GM23338 (cell line): ENCODE results near the gene RGL1. TPM values are rescaled to one million over a fixed set of nuclear protein-coding genes. Genes with fewer than 3 reads are reported as not detected.

ENCODE experiments used
- ATAC-seq: fragments of 200-7000 bp; cut with Tn5 transposase; 3 replicates; pipeline ENCODE4 v1.9.1; 2020
- DNase-seq: peaks from one replicate; pipeline ENCODE4 v3.0.0-alpha.2; 2015; ENCODE audit warnings: low spot score
- H2AFZ ChIP-seq: fragments of 200-600 bp; sonication (generic); 2 replicates; pipeline ENCODE4 v1.8.0; 2016; ENCODE audit warnings: antibody characterized with exemption, mild to moderate bottlenecking, moderate library complexity
- H3F3A ChIP-seq: fragments of 200-600 bp; sonication (generic); replicated peaks from 2 replicates; pipeline ENCODE4 v1.8.0; 2017; ENCODE audit warnings: antibody characterized with exemption, mixed run types, low read depth
- H3K27ac ChIP-seq: fragments of 200-600 bp; sonication (generic); 2 replicates; pipeline ENCODE4 v1.6.1; 2016; ENCODE audit warnings: low read depth
- H3K27me3 ChIP-seq: fragments of 200-600 bp; sonication (generic); 2 replicates; pipeline ENCODE4 v1.8.0; 2016; ENCODE audit warnings: mild to moderate bottlenecking, mixed run types, moderate library complexity; ENCODE audit not compliant: insufficient read depth
- H3K36me3 ChIP-seq: fragments of 200-600 bp; sonication (generic); 2 replicates; pipeline ENCODE4 v1.8.0; 2016; ENCODE audit warnings: mild to moderate bottlenecking; ENCODE audit not compliant: insufficient read depth
- H3K4me1 ChIP-seq: fragments of 200-600 bp; sonication (generic); 2 replicates; pipeline ENCODE4 v1.8.0; 2016; ENCODE audit warnings: mild to moderate bottlenecking, moderate library complexity; ENCODE audit not compliant: insufficient read depth
- H3K4me2 ChIP-seq: fragments of 200-600 bp; sonication (generic); 2 replicates; pipeline ENCODE4 v1.7.1; 2017; ENCODE audit warnings: mixed run types
- H3K4me3 ChIP-seq: fragments of 200-600 bp; sonication (generic); 2 replicates; pipeline ENCODE4 v1.6.1; 2016; ENCODE audit warnings: mixed run types
- H3K79me2 ChIP-seq: fragments of 200-600 bp; sonication (generic); replicated peaks from 2 replicates; pipeline ENCODE4 v1.8.0; 2017; ENCODE audit warnings: mild to moderate bottlenecking; ENCODE audit not compliant: insufficient read depth
- H3K9me2 ChIP-seq: fragments of 200-600 bp; sonication (generic); 2 replicates; pipeline ENCODE4 v1.8.0; 2017; ENCODE audit not compliant: insufficient read depth
- H4K20me1 ChIP-seq: fragments of 200-600 bp; sonication (generic); replicated peaks from 2 replicates; pipeline ENCODE4 v1.8.0; 2017; ENCODE audit warnings: mild to moderate bottlenecking; ENCODE audit not compliant: insufficient read depth
- H3K27ac Mint-ChIP-seq: 2 replicates; pipeline ENCODE4 v1.8.0; 2020; ENCODE audit warnings: inconsistent platforms, mild to moderate bottlenecking, moderate library complexity, mixed read lengths
- H3K27me3 Mint-ChIP-seq: 3 replicates; pipeline ENCODE4 v1.8.0; 2022; ENCODE audit warnings: low read depth, mild to moderate bottlenecking, moderate library complexity, mixed read lengths, inconsistent platforms; ENCODE audit not compliant: insufficient read depth, poor library complexity
- H3K36me3 Mint-ChIP-seq: 3 replicates; pipeline ENCODE4 v1.8.0; 2021; ENCODE audit warnings: low read depth, mild to moderate bottlenecking, inconsistent platforms, moderate library complexity, mixed read lengths
- H3K4me1 Mint-ChIP-seq: 3 replicates; pipeline ENCODE4 v1.8.0; 2020; ENCODE audit warnings: mild to moderate bottlenecking, inconsistent platforms, mixed read lengths
- H3K4me3 Mint-ChIP-seq: 3 replicates; pipeline ENCODE4 v1.8.0; 2021; ENCODE audit warnings: moderate library complexity, mild to moderate bottlenecking, inconsistent platforms, mixed read lengths
- H3K9me3 Mint-ChIP-seq: 3 replicates; pipeline ENCODE4 v1.8.0; 2020; ENCODE audit warnings: moderate library complexity, mild to moderate bottlenecking, inconsistent platforms, mixed read lengths
- CREB1 ChIP-seq: fragments of 250-450 bp; sonication (Bioruptor Pico); IDR thresholded peaks from 2 replicates; pipeline ENCODE4 v1.5.0; 2020; ENCODE audit warnings: low read depth, mild to moderate bottlenecking, moderate library complexity
- CTCF ChIP-seq, 2 experiments: fragments of 200-600 bp in 1 of 2; sonication (generic) in 1 of 2; conservative IDR thresholded peaks; 2 replicates each; pipeline versions ENCODE4 v1.5.1 to v1.6.1; 2016 to 2017; ENCODE audit warnings: antibody characterized with exemption in 2 of 2, low read depth in 2 of 2, mild to moderate bottlenecking in 2 of 2, moderate library complexity in 1 of 2
- EZH2 ChIP-seq: fragments of 200-600 bp; sonication (generic); IDR thresholded peaks from one replicate; pipeline ENCODE4 v1.8.0; 2017; ENCODE audit warnings: antibody characterized with exemption, mild to moderate bottlenecking, low read depth; ENCODE audit not compliant: unreplicated experiment
- EZH2phosphoT487 ChIP-seq: fragments of 200-600 bp; sonication (generic); IDR thresholded peaks from one replicate; pipeline ENCODE4 v1.8.1; 2018; ENCODE audit warnings: antibody characterized with exemption; ENCODE audit not compliant: unreplicated experiment
- JUNB ChIP-seq: IDR thresholded peaks from one replicate; pipeline ENCODE4 v1.6.1; 2016; ENCODE audit warnings: antibody characterized with exemption; ENCODE audit not compliant: unreplicated experiment
- POLR2AphosphoS5 ChIP-seq: IDR thresholded peaks from 2 replicates; pipeline ENCODE4 v1.6.1; 2016; ENCODE audit warnings: antibody characterized with exemption, low read depth
- REST ChIP-seq: IDR thresholded peaks from one replicate; pipeline ENCODE4 v1.6.1; 2018; ENCODE audit warnings: antibody characterized with exemption; ENCODE audit not compliant: unreplicated experiment
- STAT1 ChIP-seq: IDR thresholded peaks from one replicate; pipeline ENCODE4 v1.6.1; 2016; ENCODE audit warnings: antibody characterized with exemption; ENCODE audit not compliant: unreplicated experiment
- ZNF331 ChIP-seq: fragments of 250-450 bp; sonication (Bioruptor Pico); IDR thresholded peaks from 2 replicates; pipeline ENCODE4 v1.5.0; 2020; ENCODE audit warnings: low read depth, mild to moderate bottlenecking, moderate library complexity
- polyA plus RNA-seq: library from polyadenylated mRNA; unstranded; fragments of >200 nt; fragmentation: Nextera tagmentation; extraction: Ambion mirVana; gene quantifications from 2 replicates; pipeline ENCODE4 v1.2.1, GENCODE V29; 2016
- total RNA-seq: library from RNA; depleted of rRNA; stranded (reverse); fragments of >200 nt; shearing (Covaris generic); gene quantifications from 2 replicates; pipeline ENCODE4 v1.2.3, GENCODE V29; 2014
- TF ChIP-seq, protein P1 (sequence below): IDR thresholded peaks from 2 replicates; pipeline ENCODE4 v1.6.1; 2016; ENCODE audit warnings: antibody characterized with exemption

The RGL1 gene
- total and polyA plus RNA-seq, 2 experiments from 2014 or later, result 0.91 to 2.6 TPM

DNA sequence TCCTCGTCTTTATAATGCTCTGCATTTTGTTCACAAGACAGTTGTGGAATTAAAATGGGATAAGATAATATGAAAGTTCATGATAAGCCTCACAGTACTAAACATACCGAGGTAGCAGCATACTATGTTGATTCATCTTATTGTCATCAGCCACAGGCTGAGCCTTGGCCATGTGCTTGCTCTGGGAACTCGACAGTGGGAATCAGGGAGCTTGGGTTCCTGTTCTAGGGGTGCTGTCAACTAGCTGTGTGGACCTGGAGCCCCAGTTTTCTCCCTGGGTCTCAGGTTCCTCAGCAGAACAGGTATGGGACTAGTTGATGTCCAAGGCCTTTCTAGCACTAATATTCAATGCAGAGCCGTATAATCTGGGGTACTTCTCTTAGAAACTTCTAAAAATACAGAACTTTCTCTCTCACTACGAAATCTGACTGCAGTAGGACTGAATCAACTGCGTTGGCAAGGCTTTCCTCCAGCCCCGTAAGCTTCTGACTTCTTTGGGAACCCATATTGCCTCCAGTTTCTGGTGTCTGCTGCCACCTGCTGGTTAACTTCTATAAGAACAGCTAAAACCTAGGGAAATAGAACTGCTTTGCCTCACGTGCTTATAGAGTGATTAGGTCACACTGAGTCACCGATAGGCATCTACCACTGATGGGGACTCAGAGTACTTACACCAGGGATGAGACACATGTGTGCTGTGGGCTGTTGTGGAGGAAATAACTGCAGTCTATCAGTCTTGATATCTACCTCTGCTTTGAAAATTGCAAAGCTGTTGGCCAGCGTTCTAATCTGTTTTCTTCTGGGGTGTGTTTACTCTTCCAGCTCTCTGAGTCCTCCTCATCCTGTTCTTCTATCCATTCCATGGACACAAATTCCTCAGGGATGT lies 110.9 kb downstream of the RGL1 start:
- no peak overlapping the region for H2AFZ ChIP-seq
- peak; percentile 88 to 94 for TF ChIP-seq CTCF (conservative IDR thresholded peaks at IDR 0.05; ENCODE audit: low read depth in 2 of 2)
- no peak for TF ChIP-seq REST
- TF ChIP-seq EZH2, result no peak
- no peak for TF ChIP-seq EZH2phosphoT487
- DNase-seq (peak; percentile 95), ATAC-seq (peak; percentile 94)
- Mint-ChIP-seq H3K9me3 (no peaks in the 10 kb centered on the region), H3K27ac (no peak overlapping the region), H3K36me3 (no peaks in the 10 kb centered on the region), H3K27me3 (no peaks in the 10 kb centered on the region), H3K4me1 (peaks cover 3% of the 10 kb centered on the region; the same call in 2 of the 3 replicates), H3K4me3 (no peak overlapping the region)
- H3K27me3 ChIP-seq, result no peaks in the 10 kb centered on the region
- H3K79me2 ChIP-seq, result no peaks in the 10 kb centered on the region
- H4K20me1 ChIP-seq, result no peaks in the 10 kb centered on the region
- no peak overlapping the region for H3K4me2 ChIP-seq
- no peak overlapping the region for H3K27ac ChIP-seq
- no peaks in the 10 kb centered on the region for H3K9me2 ChIP-seq
- no peak overlapping the region for H3K4me3 ChIP-seq
- H3K36me3 ChIP-seq, result no peaks in the 10 kb centered on the region
- 0 out of 2 replicates have a peak, but pooled peaks cover 3% of the 10 kb centered on the region for H3K4me1 ChIP-seq
- no peaks in the 10 kb centered on the region for H3F3A ChIP-seq

- Mint-ChIP-seq H3K9me3 (no peaks in the 10 kb centered on the region), H3K27ac (no peak overlapping the region), H3K4me1 (peaks cover 7% of the 10 kb centered on the region; the same call in 2 of the 3 replicates), H3K36me3 (no peaks in the 10 kb centered on the region), H3K27me3 (no peaks in the 10 kb centered on the region), H3K4me3 (no peak overlapping the region)
- H3K27me3 ChIP-seq, result no peaks in the 10 kb centered on the region
- H3K4me1 ChIP-seq, result 0 out of 2 replicates have a peak, but pooled peaks cover 3% of the 10 kb centered on the region
- H4K20me1 ChIP-seq, result no peaks in the 10 kb centered on the region
- ATAC-seq, result no peak
- no peaks in the 10 kb centered on the region for H3K79me2 ChIP-seq
- no peaks in the 10 kb centered on the region for H3K9me2 ChIP-seq
- no peak for DNase-seq
- no peak for TF ChIP-seq EZH2
- TF ChIP-seq, protein P1, sequence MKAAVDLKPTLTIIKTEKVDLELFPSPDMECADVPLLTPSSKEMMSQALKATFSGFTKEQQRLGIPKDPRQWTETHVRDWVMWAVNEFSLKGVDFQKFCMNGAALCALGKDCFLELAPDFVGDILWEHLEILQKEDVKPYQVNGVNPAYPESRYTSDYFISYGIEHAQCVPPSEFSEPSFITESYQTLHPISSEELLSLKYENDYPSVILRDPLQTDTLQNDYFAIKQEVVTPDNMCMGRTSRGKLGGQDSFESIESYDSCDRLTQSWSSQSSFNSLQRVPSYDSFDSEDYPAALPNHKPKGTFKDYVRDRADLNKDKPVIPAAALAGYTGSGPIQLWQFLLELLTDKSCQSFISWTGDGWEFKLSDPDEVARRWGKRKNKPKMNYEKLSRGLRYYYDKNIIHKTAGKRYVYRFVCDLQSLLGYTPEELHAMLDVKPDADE, result no peak
- TF ChIP-seq POLR2AphosphoS5, result no peak
- TF ChIP-seq JUNB, result no peak
- TF ChIP-seq ZNF331 (CRISPR knock-in tag), result no peak
- no peak for TF ChIP-seq STAT1
- no peak for TF ChIP-seq CREB1 (CRISPR knock-in tag)
- no peak overlapping the region for H3K4me3 ChIP-seq
- H3K27ac ChIP-seq, result no peak overlapping the region
- H3K36me3 ChIP-seq, result no peaks in the 10 kb centered on the region
- H2AFZ ChIP-seq, result no peak overlapping the region
- no peak overlapping the region for H3K4me2 ChIP-seq
- no peaks in the 10 kb centered on the region for H3F3A ChIP-seq
Observed at GRCh38 chr1:183916574-183916973, 111.7 kb downstream of the RGL1 start.
